ENCODE measurements around the gene MINDY4.

MINDY4 gene

DNA sequence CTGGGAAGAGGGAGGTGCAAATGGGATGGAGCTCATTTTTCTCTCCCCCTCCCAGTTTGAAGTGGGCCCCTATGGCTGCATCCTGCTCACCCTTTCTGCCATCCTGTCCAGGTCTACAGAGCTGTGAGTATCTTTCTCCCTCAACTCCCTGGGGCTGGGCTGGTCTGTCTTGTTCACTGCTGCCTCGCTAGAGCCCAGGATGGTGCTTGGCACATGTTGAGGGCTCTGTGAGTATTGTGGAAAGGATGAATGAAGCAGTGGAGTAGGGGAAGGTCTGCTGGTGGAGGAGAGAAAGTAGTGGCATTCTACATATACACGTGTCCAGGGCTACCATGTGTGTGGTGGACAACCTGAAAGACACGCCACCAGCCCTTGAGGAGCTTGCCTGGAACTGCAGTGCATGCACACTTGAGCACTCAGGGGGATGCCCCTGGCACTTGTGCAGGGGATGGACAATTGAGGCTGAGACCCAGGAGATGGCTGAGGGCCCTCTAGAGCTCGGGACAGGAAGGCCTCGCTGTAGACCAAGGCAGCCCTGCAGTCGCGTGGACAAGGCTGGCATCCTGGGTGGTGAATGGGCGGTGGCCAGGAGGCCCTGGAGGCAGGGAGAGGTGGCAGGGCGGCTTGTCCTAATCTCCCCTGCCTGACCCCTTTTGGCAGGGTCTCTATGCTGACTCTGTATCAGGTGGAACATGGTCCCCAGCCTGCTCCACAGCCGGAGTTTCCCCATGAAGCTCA, 88.2 kb downstream of the MINDY4 start:
- DNase-seq, result no peak

DNA sequence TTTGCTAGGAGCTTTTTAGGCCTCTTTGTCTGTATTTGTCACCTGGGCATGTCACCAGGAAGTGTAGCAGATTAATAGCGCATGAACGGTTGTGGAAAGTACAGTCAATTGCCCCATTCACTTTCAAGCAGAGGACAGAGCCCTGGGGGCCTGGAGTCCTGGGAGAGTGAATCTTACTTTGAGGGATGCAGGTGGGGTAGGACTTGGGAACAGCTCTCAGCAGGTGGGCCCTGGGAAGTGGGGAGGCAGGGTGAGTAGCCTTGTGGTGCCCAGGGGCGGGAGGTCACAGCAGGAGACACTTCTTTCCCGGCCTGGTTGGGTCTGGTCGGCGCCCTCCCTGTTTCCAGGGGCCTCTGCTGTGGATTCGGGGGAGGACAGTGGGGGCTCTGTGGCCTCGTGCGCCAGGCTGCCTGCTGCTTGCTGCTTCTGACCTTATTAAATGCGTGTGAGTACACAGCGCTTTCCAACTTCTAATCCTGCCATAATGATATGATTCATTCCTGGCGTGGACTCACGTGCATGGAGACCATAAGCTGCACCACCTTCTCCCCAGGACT, 88.8 kb downstream of the MINDY4 start:
- no peak for DNase-seq

DNA sequence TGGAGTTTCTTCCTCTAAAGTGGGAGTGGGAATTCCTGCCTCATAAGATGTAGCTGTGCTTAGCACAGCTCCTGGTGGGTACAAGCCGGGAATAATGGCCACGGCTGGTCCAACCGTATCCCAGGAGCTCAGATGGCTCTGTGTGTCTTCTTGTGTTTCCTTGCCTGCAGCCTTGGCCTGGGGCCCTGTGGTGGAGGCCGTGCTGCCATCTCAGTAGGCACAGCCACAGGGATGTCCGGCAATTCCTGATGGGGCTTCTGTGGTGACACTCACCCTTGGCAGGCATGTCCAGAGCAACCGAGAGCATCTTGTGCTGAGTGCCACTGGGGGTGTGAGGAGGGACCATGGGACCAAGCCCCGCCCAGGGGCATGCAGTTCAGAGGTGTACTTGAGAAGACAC, 90.4 kb downstream of the MINDY4 start:
- no peak for DNase-seq

DNA sequence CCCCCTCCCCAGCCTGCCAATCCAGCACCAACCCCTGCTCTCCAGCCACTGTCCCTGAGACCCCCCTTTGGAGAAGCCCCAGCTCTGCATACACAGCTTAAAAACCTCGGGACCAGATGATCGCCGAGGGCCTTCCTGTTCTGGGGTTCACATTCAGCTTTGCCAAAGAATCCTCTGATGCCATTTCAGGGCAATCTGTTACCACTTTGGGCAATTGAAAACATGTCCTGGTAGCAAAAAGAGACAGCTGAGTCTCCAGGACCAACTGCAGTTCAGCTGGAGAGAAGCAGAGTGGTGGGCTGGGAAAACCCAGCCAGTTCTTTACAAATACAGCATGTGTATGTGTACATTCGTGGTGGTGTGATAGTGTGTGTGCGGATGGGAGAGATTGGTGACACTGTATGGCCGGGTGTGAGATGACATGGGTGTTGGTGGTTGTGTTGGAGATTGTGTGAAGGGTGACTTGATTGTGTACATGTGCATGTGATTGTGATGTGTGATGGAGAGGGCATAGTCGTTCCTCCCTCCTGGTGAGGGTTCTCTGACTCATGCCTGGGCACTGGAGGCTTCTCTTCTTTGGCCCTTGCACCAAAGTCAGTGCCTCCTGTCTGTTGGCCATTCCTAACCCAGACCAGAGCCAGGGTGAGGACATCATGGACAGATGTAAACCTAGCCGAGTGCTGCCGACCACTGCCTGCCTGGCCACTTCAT, 91.9 kb downstream of the MINDY4 start:
- DNase-seq, result no peak

DNA sequence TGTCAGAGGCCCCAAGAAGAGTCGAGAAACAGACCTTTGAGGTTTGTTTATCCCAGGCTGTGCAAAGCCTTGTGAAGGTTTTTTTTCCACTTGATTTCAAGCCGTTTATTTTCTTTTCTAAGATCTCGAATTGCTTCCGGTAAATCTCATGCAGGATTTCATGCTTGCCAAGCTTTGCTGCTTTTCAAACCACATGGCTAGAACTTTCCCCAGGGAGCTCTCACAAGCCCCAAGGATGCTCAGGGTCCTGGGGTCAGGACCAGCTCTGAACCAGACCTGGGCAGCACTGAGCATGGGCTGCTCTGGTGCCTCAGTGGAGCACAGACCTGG, 92.5 kb downstream of the MINDY4 start:
- DNase-seq, result no peak

DNA sequence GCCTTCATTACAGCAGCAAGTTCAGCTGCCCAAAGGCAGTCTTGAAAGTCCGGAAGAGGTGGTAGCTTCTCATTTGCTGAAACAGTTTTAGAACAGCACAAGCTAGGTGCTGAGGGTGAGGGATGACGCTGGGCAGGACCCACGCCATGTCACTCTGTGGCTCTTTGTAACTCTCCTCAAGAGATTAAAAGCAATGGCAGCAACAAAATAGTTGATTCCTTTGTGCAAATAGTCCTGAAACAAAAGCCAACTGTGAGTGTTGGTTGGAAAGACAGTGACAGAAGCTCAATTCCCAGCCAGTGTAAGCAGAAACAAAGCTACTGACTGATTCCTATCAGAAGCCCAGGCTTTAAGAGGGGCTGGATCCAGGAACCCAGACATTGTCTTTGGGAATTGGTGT, 92.9 kb downstream of the MINDY4 start:
- DNase-seq, result no peak

DNA sequence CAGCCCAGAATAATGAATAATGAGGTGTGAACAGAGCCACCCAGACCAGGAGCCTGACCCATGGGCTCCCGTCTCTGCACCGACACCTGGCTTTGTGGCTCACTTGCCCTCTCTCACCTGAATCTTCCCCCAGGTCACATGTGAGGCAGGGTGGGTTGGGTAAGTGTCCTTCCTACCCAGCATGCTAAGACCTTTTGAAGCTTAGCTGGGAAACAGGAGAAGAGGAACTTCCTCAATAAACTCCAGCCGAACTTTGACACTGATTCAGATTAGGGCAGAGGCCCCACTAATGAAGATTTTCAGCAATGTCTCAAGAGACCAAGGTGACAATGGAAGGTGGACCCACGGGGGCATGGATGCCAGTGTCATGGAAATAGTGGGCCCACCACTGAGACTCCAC, 93.9 kb downstream of the MINDY4 start:
- DNase-seq, result no peak

DNA sequence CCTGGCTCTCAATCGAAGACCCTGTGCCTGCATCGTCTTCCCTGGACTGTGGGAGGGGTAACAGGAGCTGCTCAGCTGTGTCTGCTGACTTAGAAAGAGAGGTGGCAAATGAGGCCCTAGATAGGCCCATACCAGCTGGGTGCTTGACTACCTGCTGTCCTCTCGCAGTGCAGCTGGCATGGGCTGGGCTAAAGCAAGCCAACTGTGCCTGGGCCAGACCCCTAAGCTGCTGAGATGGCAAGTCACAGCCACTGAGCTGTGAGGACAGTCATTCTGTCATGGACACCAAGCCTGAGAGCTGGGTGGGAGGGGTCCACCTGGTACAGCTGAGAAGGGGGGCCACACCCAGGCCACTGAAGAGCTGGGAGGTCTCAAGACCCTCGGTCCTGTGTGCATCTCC, 94.6 kb downstream of the MINDY4 start:
- no peak for DNase-seq

DNA sequence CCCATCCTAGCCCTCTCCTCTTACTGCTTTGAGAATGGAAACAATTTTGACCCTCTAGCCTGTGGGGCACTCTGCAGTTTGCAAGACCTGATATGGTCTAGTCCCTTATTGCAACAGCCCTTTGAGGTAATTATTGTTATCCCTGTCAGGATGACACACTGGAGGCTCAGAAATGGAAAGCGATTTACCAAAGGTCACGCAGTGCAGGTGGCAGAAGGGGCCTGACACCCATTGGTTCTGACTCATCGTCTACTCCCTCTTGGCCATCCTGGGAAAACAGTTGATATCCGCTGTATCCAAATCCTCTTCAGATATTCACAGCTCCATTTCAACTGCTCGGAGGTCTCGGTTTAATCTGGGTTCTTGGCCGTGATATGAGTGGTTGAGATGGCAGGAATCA, 95.7 kb downstream of the MINDY4 start:
- DNase-seq, result no peak

DNA sequence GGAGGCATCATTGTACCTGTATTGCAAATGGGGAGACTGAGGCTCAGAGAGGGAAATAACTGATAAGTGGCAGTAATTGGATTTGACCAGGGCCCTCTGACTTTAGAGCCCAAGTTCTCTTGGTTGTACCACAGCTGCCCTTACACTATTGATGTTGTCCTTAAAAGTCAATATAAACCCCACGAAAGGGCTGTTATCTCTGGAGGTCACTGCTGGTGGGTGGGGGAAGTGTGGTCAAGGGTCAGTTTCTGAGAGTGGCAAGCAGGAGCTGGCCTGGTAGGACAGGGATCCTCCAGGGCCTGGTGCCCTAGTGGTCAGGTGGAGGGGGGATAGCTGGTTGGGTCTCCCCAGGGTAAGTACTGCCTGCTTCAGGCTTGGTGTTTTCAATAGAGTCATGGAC, 96.3 kb downstream of the MINDY4 start:
- no peak for DNase-seq

DNA sequence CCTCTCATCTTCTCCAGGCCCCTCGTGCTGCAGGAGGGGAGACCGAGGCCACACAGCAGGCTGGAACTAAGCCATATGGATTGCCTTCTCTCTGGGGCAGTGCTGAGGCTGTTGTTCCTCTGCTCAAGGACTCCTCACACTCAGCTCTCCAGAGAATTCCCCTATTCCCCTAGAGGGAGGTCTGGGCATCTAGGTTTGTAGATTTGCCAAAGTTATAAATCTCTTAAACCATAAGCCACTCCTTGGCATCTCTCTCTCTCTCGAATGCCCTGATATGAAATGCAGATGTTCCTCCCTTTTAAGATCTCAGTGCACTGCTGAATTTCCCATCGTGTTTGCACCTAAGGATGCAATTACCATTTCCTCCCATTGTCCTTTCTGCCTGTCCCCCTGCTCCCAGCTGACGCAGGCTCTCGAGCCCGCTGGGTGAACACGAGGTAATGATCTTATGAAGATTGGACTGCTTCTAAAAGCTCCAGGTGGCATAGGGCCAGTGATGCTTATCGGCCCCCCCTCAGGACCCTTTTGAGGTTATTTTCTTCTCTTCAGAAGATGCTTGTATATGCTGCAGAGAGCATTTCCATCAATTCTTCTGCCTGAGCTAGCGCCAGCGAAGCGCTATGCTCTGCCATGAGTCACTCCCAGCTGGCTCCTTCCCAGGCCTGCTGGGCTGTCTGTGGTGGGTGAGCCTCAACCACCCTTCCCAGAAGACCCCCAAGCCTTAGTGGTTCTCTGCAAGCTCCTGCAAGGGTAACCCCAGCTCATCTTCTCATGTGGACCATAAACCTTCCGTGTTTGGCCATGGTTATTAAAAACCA, 98.8 kb downstream of the MINDY4 start:
- DNase-seq, result no peak

DNA sequence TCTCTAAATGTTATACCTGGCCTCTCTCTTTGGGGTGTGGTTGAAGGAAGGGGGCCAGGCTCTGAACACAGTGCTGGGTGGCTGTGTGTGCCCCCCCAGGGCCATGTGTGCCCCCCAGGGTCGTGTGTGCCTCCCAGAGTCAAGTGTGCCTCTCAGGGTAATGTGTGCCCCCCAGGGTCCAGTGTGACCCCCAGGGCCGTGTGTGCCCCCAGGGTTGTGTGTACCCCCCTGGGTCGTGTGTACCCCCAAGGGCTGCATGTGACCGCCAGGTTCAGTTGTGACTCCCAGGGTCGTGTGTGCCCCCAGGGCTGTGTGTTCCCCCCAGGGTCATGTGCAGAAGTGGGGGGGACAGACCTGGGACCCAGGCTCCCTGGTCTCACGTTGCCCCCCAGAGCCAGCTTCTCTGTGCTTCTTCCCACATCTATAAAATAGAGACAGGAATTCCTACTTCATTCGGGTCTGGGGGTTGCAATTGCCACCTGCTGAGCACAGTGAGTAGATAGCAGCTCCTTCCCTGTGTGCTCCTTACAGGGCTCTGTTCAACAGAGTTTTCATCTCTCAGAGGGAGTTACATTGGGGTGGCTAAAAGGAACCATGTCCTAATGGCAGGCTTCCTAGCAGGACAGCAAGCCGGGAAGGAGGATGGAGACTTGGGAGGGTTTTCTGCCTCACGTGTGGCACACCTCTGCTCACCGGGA, 99.8 kb downstream of the MINDY4 start:
- no peak for DNase-seq

DNA sequence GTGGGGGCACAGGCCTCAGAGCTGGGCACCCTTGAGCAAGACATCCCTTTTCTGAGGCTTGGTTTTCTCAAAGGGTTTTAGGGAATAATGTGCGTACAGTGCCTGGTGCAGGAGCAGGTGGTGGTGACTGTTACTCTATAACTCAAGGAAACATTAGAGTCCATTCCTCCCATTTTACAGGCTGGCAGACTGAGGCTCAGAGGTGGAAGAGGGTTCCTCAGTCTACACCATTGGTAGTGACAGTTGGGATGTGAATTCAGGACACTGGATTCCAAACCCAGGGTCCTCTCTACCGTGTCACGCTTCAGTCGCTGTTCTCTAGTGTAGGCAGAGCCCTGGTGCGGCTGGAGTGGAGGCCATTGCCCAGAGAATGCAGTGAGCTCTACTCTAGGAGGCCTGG, 100.4 kb downstream of the MINDY4 start:
- no peak for DNase-seq

DNA sequence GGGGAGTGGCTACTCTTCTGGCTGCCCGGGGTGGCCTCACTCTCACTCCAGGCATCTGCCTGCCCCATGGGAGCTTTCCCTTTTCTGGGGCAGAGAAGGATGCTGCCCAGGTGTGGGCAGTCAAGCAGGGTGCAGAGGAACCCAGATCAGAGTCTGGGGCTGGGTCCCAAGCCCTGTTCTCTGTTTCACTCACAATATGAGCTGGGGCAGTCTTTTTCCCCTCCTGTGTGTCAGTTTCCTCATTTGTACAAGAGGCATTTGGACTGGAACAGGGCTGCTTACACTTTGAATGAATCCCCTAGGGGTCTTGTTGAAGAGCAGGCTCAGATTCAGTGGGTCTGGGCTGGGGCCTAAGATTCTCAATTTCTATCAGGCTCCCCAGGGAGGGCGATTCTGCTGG, 102.0 kb downstream of the MINDY4 start:
- no peak for DNase-seq

DNA sequence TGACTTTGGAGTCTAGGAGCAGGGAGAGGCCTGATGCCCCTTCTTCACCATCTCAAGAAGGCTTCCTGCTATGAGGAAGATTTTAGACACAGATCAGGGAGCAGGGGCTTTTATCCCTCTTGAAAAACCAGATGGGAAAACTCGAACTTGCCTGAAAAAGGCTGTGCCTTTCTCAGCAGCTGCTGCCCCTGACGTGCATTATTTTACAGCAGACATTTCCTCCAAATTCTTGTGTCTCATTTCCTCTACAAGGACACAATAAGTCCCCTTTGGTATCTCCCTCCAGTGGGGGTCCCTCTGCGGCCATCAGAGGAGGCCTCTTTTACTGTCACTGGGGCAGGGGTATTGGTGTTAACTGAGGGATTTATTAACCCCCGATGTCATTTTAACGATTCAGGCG, 102.4 kb downstream of the MINDY4 start:
- no peak for DNase-seq

DNA sequence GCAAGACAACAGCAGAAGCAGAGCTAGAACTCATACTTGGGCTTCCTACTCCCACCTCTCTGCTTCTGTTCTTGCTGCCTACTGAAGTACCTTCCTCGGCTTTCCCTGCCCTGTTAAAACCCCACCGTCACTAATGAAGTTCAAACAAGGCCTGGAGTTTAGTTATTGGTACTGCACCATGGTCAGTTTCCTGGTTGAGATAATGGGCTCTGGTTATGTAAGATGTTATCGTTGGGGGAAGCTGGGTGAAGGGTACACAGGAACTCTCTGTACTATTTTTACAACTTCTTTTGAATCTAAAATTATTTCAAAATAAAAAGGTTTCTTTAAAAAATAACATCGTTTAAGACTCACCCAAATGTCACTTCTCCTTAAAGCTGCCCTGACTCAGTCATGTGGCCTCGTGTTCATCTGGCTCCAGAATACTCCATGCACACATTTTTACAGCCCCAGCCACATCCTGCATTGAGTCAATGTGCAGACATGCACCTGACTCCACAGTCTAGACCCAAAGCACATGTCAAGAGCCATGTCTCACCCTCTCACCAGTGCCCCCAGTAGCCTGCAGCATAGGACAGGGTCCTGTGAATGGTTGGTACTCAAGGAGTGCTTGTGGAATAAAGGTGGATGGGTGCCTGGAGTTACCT, 103.6 kb downstream of the MINDY4 start:
- DNase-seq, result no peak

DNA sequence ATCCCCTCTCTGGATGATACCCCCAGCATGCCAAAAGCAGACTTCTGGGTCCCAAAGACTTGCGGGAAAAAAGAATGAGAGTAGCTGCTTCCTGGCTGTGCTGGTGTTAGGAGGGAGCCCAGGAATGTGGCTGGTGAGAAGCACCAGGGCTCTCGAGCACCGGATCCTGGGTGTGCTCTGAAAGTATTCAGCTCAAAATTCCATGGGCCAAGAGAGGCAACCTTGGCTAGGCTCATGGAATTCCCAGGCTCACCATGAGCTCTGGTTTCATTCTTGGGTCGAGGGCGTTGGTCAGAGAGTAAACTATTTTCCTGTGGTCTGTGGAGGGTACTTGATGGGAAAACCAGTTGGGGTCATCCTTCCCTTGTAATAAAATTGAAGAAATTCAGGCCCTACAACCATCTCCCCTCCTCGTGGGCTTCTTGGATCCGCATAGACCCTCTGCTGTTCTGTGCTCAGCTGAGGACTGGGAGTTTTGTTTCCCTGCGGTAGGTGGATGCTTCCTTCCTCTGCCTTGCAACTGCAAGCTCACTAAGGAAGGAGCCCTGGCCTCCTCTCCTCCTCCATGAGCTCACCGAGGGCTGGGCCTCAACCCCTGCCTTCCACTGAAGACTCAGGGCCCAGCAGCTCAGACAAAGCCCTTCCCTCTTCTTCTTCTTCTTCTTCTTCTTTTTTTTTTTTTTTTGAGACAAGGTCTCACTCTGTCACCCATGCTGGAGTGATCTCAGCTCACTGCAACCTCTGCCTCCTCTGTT, 106.0 kb downstream of the MINDY4 start:
- DNase-seq, result no peak

DNA sequence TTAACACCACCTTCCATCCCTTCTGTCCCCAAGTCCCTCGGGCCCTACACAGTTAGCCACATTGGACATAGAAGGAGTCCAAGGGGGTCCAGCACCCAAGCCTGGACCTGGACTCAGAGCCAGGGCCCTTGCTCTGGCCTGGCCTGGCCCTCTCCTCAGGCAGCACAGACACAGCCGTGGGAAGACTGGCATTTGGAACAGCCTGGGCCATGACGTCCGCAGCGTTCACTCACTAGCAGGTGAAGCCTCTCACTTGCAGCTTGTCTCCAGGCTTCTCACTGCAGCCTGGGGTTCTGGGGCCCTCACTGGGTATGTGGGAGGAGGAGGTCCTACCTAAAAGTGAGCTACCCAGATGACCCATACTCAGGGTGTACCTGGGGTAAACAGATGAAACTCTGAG, 106.8 kb downstream of the MINDY4 start:
- DNase-seq, result no peak

DNA sequence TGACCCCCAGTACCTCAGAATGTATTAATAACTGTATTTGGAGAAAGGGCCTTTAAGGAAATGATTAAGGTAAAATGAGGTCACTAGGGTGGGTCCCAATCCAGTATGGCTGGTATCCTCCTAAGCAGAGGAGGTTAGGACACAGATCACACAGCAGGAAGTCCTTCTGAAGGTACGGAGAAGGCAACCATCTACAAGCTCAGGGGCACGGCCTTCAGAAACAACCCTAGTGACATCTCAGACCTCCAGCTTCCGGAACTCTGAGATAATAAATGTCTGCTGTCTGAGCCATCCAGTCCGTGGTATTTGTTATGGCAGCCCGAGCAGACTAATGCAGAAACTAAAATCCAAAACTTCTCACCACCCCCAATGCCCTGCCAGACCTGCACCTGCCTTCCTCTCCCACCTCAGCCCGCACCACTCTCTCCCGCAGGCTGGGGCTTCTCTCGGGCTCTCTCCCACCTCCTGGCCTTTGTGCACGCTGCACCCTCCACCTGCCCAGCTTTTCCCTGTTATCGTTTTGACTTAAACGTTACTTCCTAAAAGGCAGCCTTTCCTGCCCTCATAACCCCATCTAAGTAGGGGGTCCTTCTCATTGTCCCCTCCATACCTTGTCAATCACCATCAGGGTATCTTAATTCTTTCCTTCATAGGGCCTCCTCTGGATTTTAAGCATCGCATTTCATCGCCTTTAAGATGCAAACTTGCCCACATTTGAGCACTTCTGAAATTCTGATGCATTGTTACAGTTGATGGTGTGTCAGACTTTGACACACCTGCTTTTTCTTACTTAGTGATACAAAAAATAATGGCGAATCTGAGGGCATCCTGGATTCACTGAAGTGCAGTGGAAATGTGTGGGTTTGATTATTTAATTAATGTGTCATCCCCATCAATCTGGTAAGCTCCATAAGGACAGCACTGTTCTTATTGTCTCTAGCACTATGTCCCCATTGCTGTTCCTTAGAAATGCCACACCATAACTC, 108.2 kb downstream of the MINDY4 start:
- no peak for DNase-seq

DNA sequence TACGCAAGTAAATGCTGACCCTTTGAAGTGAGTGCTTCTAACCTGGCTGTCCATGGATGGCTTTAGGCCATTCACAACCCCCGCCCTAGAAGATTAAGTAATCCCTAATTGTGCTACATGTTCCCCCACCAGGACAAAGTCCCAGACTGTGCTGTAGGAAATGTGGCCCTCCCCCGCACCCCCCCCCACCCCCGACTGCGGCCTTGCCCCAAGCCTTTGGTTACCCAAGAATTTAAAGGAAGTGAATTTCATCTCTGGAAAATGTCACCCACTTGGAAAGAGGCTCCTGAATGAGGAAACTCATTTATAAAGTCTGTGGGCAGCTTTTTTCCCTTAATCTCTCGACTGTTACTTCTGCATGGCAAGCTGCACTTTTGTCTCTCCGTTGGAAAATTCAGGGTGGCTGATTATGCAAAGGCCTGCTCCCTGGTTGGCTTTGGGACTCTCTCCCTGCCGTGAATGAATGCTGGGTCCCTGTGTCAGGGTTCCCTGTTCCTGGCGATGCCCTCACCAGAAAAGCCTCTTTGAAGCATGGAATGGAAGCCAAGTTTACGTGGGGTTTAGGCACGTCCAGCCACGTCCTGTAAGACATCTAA, 109.0 kb downstream of the MINDY4 start:
- DNase-seq, result no peak

Measured in activated CD8-positive, alpha-beta memory T cell treated with anti-CD3 and anti-CD28 coated beads, Interleukin-2, amount 50 U/mL, for 4 hours (primary cell).